Activated CD4-positive, CD25-positive, alpha-beta regulatory T cell treated with anti-CD3 and anti-CD28 coated beads, Interleukin-2, amount 50 U/mL, for 24 hours (primary cell): ENCODE data around the gene LMX1B.
"Not testable (repeated sequence)": the region's sequence is repeated elsewhere in the genome, so short reads cannot be mapped to it uniquely, and the experiment has no call there.

ENCODE experiments used
- ATAC-seq, 2 donors: fragments of 150-1000 bp; cut with Tn5 transposase; one replicate each; pipeline ENCODE4 v1.10.0; 2021; ENCODE audit warnings: mild to moderate bottlenecking in 1 of 2, moderate library complexity in 1 of 2

LMX1B gene

GRCh38 chr9:126699401-126699881, 85.7 kb downstream of the LMX1B start:
- ATAC-seq, result no peak

GRCh38 chr9:126700296-126700695, 86.6 kb downstream of the LMX1B start:
- ATAC-seq, result no peak

GRCh38 chr9:126700903-126701812, 87.4 kb downstream of the LMX1B start:
- no peak for ATAC-seq

- no peak for ATAC-seq
Observed at GRCh38 chr9:126701813-126702140, 88.0 kb downstream of the LMX1B start.

GRCh38 chr9:126702151-126703001, 88.6 kb downstream of the LMX1B start:
- no peak for ATAC-seq

- ATAC-seq, result no peak
Observed at GRCh38 chr9:126703002-126703865, 89.5 kb downstream of the LMX1B start.

- ATAC-seq, result no peak
Observed at GRCh38 chr9:126703866-126704156, 90.1 kb downstream of the LMX1B start.

- ATAC-seq, result peak in 1 of 2 donors; percentile 39
Observed at GRCh38 chr9:126704157-126704891, 90.6 kb downstream of the LMX1B start.

GRCh38 chr9:126704892-126705766, 91.4 kb downstream of the LMX1B start:
- peak; percentile 70 to 77 for ATAC-seq

GRCh38 chr9:126705767-126706697, 92.3 kb downstream of the LMX1B start:
- peak; percentile 53 to 77 for ATAC-seq

- ATAC-seq, result no peak
Observed at GRCh38 chr9:126706698-126707053, 92.9 kb downstream of the LMX1B start.

- ATAC-seq, result no peak
Observed at GRCh38 chr9:126707083-126707482, 93.4 kb downstream of the LMX1B start.

- not testable (repeated sequence) for ATAC-seq
Observed at GRCh38 chr9:126707712-126708111, 94.0 kb downstream of the LMX1B start.

GRCh38 chr9:126708178-126708577, 94.5 kb downstream of the LMX1B start:
- ATAC-seq, result no peak

- no peak for ATAC-seq
Observed at GRCh38 chr9:126709241-126709640, 95.5 kb downstream of the LMX1B start.

- ATAC-seq, result no peak
Observed at GRCh38 chr9:126715382-126715781, 101.7 kb downstream of the LMX1B start.

GRCh38 chr9:126717441-126717840, 103.7 kb downstream of the LMX1B start:
- not testable (repeated sequence) for ATAC-seq

- ATAC-seq, result peak; percentile 48 to 61
Observed at GRCh38 chr9:126719618-126720031, 105.9 kb downstream of the LMX1B start.

- ATAC-seq, result no peak
Observed at GRCh38 chr9:126720036-126720435, 106.3 kb downstream of the LMX1B start.
